GM18519 (cell line): Measurements from ENCODE around the gene MPP7.
A peak's percentile ranks its signal among the peaks of the same experiment; 100 is the strongest.
"Not testable (repeated sequence)": the region's sequence is repeated elsewhere in the genome, so short reads cannot be mapped to it uniquely, and the experiment has no call there.

Source experiments
- ATAC-seq: cut with Tn5 transposase; IDR thresholded peaks from one replicate; pipeline ENCODE4 v1.9.1; 2021; ENCODE audit warnings: mild to moderate bottlenecking, moderate library complexity; ENCODE audit not compliant: unreplicated experiment, low FRiP score

Gene MPP7

GRCh38 chr10:28302638-28303488 lies at the start of gene MPP7:
Gene MPP7, minus strand, starts transcription at chr10:28303064. Its CDS starts 64,460 bp downstream, at chr10:28238604.
- peak; percentile 99 for ATAC-seq

GRCh38 chr10:28349892-28350291 lies 47.0 kb upstream of the MPP7 start:
- ATAC-seq = no peak

- ATAC-seq = no peak
Observed at GRCh38 chr10:28343987-28344895, 41.4 kb upstream of the MPP7 start.

- ATAC-seq = no peak
Observed at GRCh38 chr10:28343252-28343651, 40.4 kb upstream of the MPP7 start.

GRCh38 chr10:28341679-28342078 lies 38.8 kb upstream of the MPP7 start:
- not testable (repeated sequence) for ATAC-seq

- ATAC-seq = no peak
Observed at GRCh38 chr10:28332726-28333125, 29.9 kb upstream of the MPP7 start.

- ATAC-seq = no peak
Observed at GRCh38 chr10:28331841-28332240, 29.0 kb upstream of the MPP7 start.

GRCh38 chr10:28331066-28331465 lies 28.2 kb upstream of the MPP7 start:
- no peak for ATAC-seq

- ATAC-seq = no peak
Observed at GRCh38 chr10:28328346-28328745, 25.5 kb upstream of the MPP7 start.

- no peak for ATAC-seq
Observed at GRCh38 chr10:28327491-28327880, 24.6 kb upstream of the MPP7 start.

- ATAC-seq = no peak
Observed at GRCh38 chr10:28326516-28327490, 23.9 kb upstream of the MPP7 start.

- ATAC-seq = no peak
Observed at GRCh38 chr10:28320799-28321198, 17.9 kb upstream of the MPP7 start.

GRCh38 chr10:28320090-28320489 lies 17.2 kb upstream of the MPP7 start:
- no peak for ATAC-seq

- not testable (repeated sequence) for ATAC-seq
Observed at GRCh38 chr10:28319061-28319460, 16.2 kb upstream of the MPP7 start.

GRCh38 chr10:28318626-28319025 lies 15.8 kb upstream of the MPP7 start:
- no peak for ATAC-seq

- no peak for ATAC-seq
Observed at GRCh38 chr10:28317760-28318159, 14.9 kb upstream of the MPP7 start.

GRCh38 chr10:28316696-28317095 lies 13.8 kb upstream of the MPP7 start:
- ATAC-seq = no peak

- ATAC-seq = no peak
Observed at GRCh38 chr10:28315140-28315539, 12.3 kb upstream of the MPP7 start.

GRCh38 chr10:28314211-28314610 lies 11.3 kb upstream of the MPP7 start:
- no peak for ATAC-seq

GRCh38 chr10:28312572-28312971 lies 9.7 kb upstream of the MPP7 start:
- ATAC-seq = no peak
